HCEC 1CT (cell line): ENCODE data around the gene NAPA.
A peak's percentile ranks its signal among the peaks of the same experiment; 100 is the strongest.

Source experiments
- DNase-seq: peaks from one replicate; pipeline ENCODE4 v3.0.0-alpha.2; 2017

The NAPA gene

GRCh38 chr19:47521473-47522180 is 6.8 kb upstream of the NAPA start:
- DNase-seq, result no peak

GRCh38 chr19:47520839-47521238 is 6.0 kb upstream of the NAPA start:
- DNase-seq, result no peak

GRCh38 chr19:47520343-47520806 is 5.5 kb upstream of the NAPA start:
- no peak for DNase-seq

- DNase-seq, result no peak
Measured at GRCh38 chr19:47518854-47519253, 4.0 kb upstream of the NAPA start.

GRCh38 chr19:47518139-47518538 is 3.3 kb upstream of the NAPA start:
- DNase-seq, result no peak

- peak; percentile 9 for DNase-seq
Measured at GRCh38 chr19:47514151-47514868, 553 bp downstream of the NAPA start.

GRCh38 chr19:47512948-47513319 is 1.9 kb downstream of the NAPA start:
- no peak for DNase-seq

- DNase-seq, result peak; percentile 20
Measured at GRCh38 chr19:47512183-47512947, 2.5 kb downstream of the NAPA start.

- DNase-seq, result peak; percentile 7
Measured at GRCh38 chr19:47511681-47512080, 3.2 kb downstream of the NAPA start.

- no peak for DNase-seq
Measured at GRCh38 chr19:47511128-47511517, 3.7 kb downstream of the NAPA start.

GRCh38 chr19:47510516-47511127 is 4.2 kb downstream of the NAPA start:
- no peak for DNase-seq

- DNase-seq, result no peak
Measured at GRCh38 chr19:47509973-47510372, 4.9 kb downstream of the NAPA start.

- DNase-seq, result no peak
Measured at GRCh38 chr19:47509170-47509847, 5.6 kb downstream of the NAPA start.

GRCh38 chr19:47508721-47509120 is 6.1 kb downstream of the NAPA start:
- no peak for DNase-seq

GRCh38 chr19:47507924-47508553 is 6.8 kb downstream of the NAPA start:
- no peak for DNase-seq

- DNase-seq, result no peak
Measured at GRCh38 chr19:47507012-47507411, 7.9 kb downstream of the NAPA start.

- DNase-seq, result no peak
Measured at GRCh38 chr19:47506459-47506858, 8.4 kb downstream of the NAPA start.

GRCh38 chr19:47505506-47505905 is 9.4 kb downstream of the NAPA start:
- DNase-seq, result no peak

- no peak for DNase-seq
Measured at GRCh38 chr19:47503826-47504150, 11.1 kb downstream of the NAPA start.

- no peak for DNase-seq
Measured at GRCh38 chr19:47503130-47503825, 11.6 kb downstream of the NAPA start.
